ENCODE results near the gene ARPC4. TPM values are rescaled to one million over a fixed set of nuclear protein-coding genes. Genes with fewer than 3 reads are reported as not detected.

The ARPC4 gene
- total RNA-seq, 2 experiments from 2014 or later: 299 to 300 TPM

DNA sequence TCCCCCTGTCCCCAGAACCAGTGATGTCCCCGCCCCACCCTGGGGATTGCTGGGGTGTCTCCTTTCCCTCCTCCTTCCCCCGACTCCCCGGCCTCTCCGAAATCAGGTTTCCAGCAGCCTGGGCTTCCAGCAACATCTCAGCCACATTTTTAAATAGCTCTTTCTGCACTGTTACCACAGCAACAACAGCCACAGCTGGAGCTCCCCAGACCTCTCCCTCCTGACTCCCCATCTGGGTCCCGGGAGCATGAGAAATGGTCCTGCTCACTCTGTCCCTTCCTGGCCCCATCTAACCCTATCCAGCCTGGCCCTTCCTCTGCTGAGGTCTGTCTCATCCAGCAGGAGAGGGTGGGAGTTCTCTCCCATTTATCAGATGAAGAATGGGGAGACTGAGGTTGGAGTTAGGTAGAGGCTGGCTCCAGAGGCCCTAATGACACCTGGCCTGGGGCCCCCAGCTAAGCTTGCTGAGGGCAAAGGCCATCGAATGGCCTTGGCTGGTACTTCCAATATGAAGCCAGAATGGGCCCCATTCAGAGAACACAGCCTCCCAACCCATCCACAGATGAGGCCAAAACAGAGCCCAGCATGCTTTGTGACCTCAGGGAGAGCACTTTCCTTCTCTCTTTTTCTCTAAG, 24.6 kb upstream of the ARPC4 start:
- CTCF ChIA-PET: interaction anchor here (1.4 to 2.6 kb wide), 3 partner anchors 10 to 14 kb away, joined by 3 to 7 read pairs (median 4); no protein-coding TSS in a partner anchor

DNA sequence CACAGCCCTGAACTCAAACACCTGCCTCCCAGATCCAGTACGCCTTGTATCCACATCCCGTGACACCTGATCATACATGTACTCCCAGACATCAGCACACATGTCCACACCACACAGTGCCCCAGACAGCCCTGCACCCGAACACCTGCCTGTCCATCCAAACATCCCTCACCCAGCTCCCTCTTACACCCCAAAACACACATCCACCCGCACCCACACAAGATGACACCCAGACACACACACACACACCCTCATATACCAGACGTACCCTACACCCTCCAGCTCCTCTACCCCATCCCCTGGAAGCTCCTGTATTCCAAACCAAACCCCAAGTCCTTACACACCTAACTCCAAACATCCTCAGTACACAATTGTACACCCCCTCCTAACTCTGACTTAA, 23.9 kb upstream of the ARPC4 start:
- POLR2A ChIA-PET: interaction anchor here (0.5 kb wide), 1 partner anchor 400 kb away, joined by 4 read pairs; no protein-coding TSS in a partner anchor
- CTCF ChIA-PET: interaction anchor here (1.4 to 2.6 kb wide), 4 partner anchors 9 to 19 kb away, joined by 3 to 7 read pairs (median 4); partner anchors contain the start of gene OGG1

More for the DNA sequence above, 24.6 kb upstream of the ARPC4 start:
- POLR2A ChIA-PET: no interaction called here

DNA sequence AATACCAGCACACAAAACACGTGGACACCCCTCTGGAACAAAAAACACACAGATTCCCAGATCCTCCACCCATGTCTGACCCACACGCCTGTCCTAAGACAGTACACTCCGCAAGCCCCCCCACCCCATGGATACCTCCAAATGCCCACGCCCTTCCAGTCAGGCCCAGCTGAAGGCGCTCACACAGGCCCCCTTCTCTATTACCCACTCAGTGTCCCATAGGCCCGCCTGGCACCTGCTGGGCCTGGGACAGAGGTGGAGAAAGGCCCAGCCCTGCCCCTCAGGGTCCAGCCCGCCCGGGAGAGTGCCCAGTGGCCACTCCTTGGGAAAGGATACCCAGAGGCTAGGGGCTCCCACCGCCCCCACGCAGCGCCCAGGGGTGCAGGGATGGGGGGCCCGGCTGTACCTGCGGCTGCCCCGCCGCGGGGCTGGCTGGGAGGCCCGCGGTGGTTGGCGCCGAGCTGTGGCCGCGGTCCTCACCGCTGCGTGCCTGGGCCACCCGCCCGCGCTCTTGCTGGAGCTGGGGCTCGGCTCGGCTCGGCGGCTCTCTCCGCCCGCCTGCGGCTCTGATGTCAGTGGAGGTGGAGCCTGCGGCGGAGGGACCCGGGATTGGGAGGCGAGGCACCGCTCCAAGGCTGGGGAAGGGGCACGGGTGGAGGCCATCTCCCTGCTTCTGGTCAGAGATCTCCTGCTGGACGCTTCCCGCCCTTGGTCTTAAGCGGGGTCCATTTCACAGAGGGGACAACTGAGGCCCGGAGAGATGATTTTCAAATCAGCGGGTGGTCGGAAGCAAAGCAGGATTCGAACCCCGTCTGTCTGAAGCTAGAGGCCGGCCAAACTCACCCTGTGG, 23.2 kb upstream of the ARPC4 start, which contains the start of gene CAMK1:
Gene CAMK1, minus strand, starts transcription at position 522 of the 850 bp plus-strand sequence. CDS start 2,198 bp downstream, outside the sequence.
- ChIA-PET CTCF (interaction anchor here (1.4 to 2.6 kb wide), 4 partner anchors 9 to 19 kb away, joined by 3 to 7 read pairs (median 4); partner anchors contain the start of gene OGG1), POLR2A (interaction anchor here (0.7 to 1.3 kb wide), 4 partner anchors 20 to 435 kb away, joined by 3 to 7 read pairs (median 4); partner anchors contain the start of genes OGG1 and TTLL3)

DNA sequence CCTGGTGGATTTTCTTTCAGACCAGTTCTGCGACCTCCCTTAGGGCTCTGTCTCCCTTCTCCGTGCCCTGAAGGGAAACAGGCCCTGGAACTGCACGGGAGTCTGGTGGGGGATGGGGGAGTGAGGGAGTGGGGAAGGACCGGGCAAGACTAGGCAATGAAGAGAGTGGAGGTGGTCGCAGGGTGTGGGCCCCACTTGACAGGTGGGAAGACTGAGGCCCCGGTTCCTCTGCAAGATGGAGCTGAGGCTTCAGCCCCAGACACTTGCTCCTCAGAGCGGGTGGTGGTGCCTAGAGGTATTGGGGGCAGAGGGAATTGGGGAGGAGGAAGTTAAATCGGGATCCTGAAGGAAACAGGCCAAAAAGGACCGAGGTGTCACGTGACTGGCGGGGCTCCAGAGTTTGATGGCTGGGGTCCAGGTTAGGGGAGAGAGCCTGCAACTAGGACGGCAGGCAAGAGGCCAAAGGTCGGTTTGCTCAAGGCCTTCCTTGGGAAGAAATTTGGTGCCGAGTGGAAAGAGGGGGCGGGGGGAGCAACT, 22.5 kb upstream of the ARPC4 start:
- CTCF ChIA-PET: interaction anchor here (1.4 to 2.6 kb wide), 3 partner anchors 8 to 20 kb away, joined by 4 to 7 read pairs (median 4); partner anchors contain the start of gene OGG1
- POLR2A ChIA-PET: interaction anchor here (0.6 to 1.3 kb wide), 4 partner anchors 20 to 163 kb away, joined by 3 to 6 read pairs (median 3); partner anchors contain the start of genes OGG1 and TTLL3

DNA sequence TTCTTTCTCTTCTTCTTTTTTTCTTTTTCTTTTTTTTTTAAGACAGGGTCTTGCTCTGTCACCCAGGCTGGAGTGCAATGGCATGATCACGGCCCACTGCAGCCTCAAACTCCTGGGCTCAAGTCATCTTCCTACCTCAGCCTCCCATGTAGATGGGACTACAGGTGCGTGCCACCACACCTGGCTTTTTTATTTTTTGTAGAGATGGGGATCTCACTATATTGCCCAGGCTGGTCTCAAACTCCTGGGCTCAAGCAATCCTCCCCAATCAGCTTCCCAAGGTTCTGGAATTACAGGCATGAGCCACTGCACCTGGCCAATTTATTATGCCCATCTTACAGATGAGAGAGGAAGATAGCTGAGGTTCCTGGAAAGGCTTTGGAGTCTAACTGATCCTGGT, 21.9 kb upstream of the ARPC4 start:
- ChIA-PET POLR2A (interaction anchor here (0.6 kb wide), 1 partner anchor 31 kb away, joined by 3 read pairs; no protein-coding TSS in a partner anchor), CTCF (interaction anchor here (0.6 to 2.6 kb wide), 2 partner anchors 9 to 54 kb away, joined by 3 to 7 read pairs; no protein-coding TSS in a partner anchor)

DNA sequence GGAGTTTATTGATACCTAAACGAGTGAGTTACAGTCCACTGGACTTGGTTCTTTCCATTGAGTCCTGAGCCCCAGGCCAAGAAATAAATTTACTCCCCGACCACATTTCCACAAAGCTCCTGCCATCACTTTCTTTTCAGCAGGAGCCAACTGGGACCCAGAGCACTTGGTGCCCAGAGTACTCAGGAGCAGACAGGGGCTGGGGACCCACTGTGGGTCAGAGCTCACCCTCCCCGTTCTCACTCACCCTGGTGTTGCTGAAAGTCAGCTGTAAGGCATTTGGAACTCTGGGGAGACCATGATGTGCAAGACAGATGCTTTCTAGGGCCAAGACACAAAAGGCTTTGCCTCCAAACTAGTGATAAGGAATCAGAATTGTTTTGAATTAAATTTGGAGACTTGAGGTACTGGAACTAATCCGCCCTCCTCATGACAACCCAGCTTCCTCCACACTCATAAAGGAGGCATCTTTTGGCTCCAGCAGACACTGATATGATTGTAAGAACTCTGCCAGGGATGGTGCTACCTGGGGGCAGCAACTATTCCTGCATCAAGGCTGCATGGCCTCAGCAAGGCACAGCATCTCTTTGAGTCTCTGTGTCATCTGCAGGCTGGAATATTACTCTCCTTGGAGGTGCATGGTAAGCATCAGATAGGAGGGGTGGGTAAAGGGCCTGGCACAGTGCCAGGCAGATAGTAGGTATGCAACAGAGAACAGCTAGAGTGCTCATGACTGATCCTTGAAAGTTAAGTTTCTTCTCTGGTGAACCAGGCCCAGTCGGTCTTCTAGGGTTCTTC, 15.8 kb upstream of the ARPC4 start:
- ChIA-PET CTCF (interaction anchor here (0.6 to 2.0 kb wide), 7 partner anchors 11 to 488 kb away, joined by 3 to 7 read pairs (median 4); partner anchors contain the start of genes ARPC4 and OGG1), POLR2A (interaction anchor here (1.2 to 2.9 kb wide), 2 partner anchors 15 to 40 kb away, joined by 3 to 19 read pairs; partner anchors contain the start of genes ARPC4 and TADA3)

DNA sequence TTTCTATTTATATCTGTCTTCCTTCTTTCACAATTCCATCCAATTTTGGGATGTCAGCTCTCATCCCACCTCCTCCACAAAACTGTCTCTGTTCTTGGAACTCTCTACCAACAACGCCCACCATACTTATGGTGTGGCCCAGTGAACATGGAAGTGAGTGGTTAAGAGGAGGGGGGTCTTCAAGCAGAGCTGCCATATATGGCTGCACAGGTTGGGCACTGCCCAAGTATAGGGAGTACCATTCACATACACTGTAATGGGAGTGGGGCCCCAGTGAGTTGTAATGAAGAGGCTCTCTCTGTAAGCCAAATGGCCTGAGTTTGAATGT, 15.2 kb upstream of the ARPC4 start:
- CTCF ChIA-PET: interaction anchor here (0.6 to 2.0 kb wide), 6 partner anchors 12 to 31 kb away, joined by 3 to 7 read pairs (median 4); partner anchors contain the start of genes ARPC4 and OGG1
- POLR2A ChIA-PET: interaction anchor here (0.6 to 2.9 kb wide), 3 partner anchors 15 to 41 kb away, joined by 3 to 19 read pairs (median 3); partner anchors contain the start of genes ARPC4 and TADA3

DNA sequence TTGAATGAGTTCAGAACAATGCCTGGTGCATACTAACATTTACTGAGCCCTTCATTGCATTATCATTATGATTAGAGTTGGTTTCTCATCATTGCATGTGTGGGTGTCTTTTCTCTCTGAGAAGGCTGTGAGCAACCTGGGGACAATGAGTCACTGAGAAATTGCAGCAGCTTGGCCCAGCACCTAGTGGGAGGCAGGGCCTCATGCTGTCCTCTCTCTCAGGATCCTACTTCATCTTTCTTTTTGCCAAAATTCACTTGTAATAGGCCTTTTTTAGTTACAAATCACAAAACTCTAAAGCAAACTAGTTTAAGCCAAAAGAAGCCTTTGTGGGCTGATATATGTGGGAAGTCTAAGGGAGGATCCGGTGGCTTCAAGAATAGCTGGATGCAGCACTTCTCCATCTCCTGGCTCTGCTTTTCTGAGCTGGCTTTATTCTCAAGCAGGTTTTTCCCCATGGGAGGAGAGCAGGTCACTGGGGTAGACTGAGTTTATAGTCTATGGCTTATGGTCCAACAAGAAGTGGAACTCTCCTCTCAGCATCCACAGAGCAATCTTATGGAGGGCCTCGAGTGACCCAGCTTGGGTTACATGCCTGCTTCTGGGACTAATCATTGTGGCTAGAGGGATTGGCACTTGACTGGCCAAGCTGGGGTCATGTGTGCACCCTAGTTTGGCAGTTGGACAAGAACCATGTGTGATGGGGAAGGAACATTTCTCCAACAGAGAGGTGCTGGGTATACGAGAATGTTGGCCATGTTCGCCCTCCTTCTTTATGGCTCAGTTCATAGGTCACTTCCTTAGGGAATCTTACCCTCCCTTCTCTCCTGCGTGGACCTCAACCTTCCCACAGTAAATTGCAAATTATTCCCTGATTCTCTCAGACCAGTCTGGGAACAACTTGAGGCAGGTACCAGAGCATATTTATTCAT, 14.5 kb upstream of the ARPC4 start:
- POLR2A ChIA-PET: interaction anchor here (0.5 to 2.9 kb wide), 6 partner anchors 14 to 470 kb away, joined by 3 to 19 read pairs (median 3); partner anchors contain the start of genes ARPC4, TADA3 and TATDN2
- CTCF ChIA-PET: interaction anchor here (0.9 to 2.0 kb wide), 6 partner anchors 9 to 28 kb away, joined by 3 to 7 read pairs (median 4); partner anchors contain the start of genes ARPC4, CAMK1 and OGG1

DNA sequence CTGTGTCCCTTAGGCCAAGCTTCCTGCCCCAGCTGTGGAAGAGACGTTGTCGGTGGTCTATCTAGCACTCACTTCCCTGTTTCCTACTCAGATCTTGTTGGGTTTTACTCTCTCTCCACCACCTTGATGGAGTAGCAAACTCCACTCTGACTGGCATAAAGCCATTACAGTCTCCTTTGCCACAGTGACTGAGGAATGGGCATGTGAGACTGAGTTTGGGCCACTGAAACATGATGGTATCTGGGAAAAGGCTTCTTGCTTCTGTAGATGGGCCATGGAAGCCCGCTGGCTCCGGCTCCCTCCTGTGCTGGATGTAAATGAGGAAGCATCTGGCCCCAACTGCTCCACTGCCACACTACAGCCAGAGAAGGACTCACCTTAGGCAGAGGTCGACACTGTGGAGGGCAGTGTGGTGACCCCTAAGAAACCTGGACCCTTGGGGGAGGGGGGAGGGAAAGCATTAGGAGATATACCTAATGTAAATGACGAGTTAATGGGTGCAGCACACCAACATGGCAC, 13.7 kb upstream of the ARPC4 start:
- ChIA-PET POLR2A (interaction anchor here (1.6 to 2.9 kb wide), 3 partner anchors 13 to 29 kb away, joined by 3 to 19 read pairs (median 6); partner anchors contain the start of genes ARPC4, OGG1 and TADA3), CTCF (interaction anchor here (1.1 to 2.2 kb wide), 3 partner anchors 10 to 11 kb away, joined by 4 to 7 read pairs (median 6); partner anchors contain the start of gene CAMK1)

DNA sequence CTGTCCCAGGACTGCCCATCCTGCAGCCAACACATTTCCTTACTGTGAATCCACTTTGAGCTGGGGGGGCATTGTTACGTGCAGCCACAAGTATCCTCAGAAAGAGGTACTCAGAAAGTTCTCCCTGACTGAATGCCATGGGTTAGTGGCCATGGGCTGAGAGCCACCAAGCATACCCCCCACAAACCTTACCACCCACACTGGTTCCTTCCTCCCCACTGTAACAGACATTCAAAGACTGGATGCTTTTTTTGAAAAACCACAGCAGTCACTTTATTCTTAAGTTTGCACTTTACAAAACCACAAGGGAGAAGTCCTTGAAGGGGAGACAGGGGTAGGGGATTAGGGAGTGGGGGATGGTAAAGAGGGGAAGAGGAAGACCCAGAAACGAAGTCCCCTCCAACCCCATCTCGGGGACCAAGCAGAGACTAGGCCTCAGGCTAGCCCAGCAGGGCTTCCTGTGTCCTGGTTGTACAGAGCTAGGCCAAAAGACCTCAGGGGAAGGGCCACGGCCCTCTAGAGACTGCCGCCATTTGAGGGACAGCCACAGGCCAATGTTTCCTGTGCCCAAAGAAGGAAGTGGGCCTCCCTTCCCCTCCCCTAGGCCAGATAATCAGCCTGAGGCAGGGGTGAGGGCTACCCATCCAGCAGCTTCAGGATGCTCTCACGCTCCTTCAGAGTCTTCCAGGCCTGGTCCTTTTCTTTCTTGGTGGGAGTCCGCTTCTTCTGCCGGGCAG, 13.0 kb upstream of the ARPC4 start:
- POLR2A ChIA-PET: interaction anchor here (1.3 to 1.9 kb wide), 3 partner anchors 11 to 30 kb away, joined by 5 to 6 read pairs (median 6); partner anchors contain the start of genes ARPC4 and OGG1
- CTCF ChIA-PET: interaction anchor here (1.1 to 2.6 kb wide), 3 partner anchors 10 to 13 kb away, joined by 3 to 11 read pairs (median 7); partner anchors contain the start of genes ARPC4, CAMK1 and TADA3

DNA sequence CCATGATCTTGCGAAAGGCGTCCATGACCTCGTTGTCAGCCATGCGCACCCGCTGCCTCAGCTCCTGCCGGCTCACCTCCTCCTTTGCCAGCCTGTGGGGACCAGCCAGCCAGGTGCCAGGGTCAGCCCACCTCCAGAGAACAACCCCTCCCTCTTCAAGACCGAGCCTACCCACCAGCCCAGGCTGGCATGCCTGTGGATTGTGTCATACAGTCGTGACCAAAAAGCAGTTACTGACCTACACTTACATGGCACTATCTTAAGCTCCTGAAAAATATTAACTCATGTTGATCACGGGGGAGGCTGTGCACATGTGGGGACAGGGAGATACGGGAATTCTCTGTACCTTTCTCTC, 12.4 kb upstream of the ARPC4 start:
- POLR2A ChIA-PET: interaction anchor here (0.7 to 1.9 kb wide), 4 partner anchors 11 to 44 kb away, joined by 3 to 6 read pairs (median 6); partner anchors contain the start of genes ARPC4 and OGG1
- CTCF ChIA-PET: interaction anchor here (1.1 to 2.6 kb wide), 3 partner anchors 11 to 13 kb away, joined by 3 to 11 read pairs (median 7); partner anchors contain the start of genes ARPC4, CAMK1 and TADA3

DNA sequence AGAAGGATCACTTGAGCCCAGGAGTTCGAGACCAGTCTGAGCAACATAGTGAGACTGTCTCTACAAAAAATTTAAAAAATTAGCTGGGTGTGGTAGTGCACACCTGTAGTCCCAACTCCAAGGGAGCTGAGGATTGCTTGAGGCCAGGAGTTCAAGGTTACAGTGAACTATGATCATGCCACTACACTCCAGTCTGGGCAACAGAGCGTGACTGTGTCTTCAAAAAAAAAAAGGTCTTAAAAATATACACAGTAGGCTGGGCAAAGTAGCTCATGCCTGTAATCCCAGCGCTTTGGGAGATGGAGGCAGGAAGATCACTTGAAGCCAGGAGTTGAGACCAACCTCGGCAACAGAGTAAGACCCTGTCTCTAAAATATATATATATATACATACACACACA, 12.0 kb upstream of the ARPC4 start:
- POLR2A ChIA-PET: interaction anchor here (0.7 to 1.9 kb wide), 6 partner anchors 10 to 152 kb away, joined by 3 to 17 read pairs (median 6); partner anchors contain the start of genes ARPC4, CRELD1, OGG1 and TADA3

DNA sequence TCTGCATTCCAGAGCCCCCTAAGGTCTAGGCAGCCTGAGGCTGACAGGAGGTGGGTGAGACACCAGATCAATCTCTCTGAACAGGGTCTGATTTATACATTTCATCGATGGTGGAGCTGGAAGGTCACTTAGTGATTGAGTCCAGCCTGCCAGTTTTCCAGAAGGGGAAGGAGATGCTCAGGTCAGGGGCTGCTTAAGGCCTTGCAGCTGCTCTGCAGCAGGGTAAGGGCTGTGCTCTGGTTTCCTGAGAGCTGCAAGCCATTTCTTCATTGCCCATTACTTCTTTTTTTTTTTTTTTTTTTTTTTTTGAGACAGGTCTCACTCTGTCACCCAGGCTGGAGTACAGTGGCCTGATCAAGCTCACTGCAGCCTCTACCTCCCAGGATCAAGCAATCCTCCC, 11.3 kb upstream of the ARPC4 start:
- ChIA-PET POLR2A (interaction anchor here (1.3 to 1.7 kb wide), 2 partner anchors 11 to 152 kb away, joined by 5 to 17 read pairs; partner anchors contain the start of genes ARPC4, CRELD1 and TADA3), CTCF (interaction anchor here (1.1 to 2.6 kb wide), 3 partner anchors 11 to 121 kb away, joined by 3 to 11 read pairs (median 3); partner anchors contain the start of genes ARPC4, IL17RE and TADA3)

More for the DNA sequence above, 12.0 kb upstream of the ARPC4 start:
- CTCF ChIA-PET: interaction anchor here (2.2 to 2.6 kb wide), 2 partner anchors 11 to 12 kb away, joined by 7 to 11 read pairs; partner anchors contain the start of genes ARPC4, CAMK1 and TADA3

DNA sequence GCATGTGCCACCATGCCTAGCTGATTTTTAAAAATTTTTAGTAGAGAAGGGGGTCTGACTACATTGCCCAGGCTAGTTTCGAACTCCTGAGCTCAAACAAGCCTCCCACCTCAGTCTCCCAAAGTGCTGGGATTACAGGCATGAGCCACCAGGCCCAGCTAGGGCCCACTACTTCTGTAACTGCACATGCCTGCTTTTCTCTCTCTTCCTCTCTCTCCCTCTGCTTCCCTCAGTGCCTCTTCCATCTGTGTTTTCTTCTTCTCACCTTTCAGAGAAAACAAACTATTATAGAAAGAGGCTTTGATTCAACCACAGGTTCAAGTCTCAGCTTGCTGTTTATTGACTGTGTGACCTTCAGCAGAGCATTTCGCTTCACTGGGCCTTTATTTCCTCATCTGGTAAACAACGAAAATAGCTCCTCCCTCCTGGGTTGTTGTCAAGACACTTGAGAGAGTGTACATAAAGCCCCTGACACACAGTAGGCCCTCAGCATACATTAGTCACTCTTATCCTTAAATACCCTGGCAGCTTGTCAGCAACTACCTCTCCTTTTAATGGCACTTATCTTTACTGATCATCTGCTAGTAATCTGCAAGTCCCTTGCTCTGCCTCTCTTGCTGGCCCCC, 10.8 kb upstream of the ARPC4 start:
- ChIA-PET POLR2A (interaction anchor here (1.3 to 1.7 kb wide), 2 partner anchors 11 to 151 kb away, joined by 5 to 17 read pairs; partner anchors contain the start of genes ARPC4, CRELD1 and TADA3), CTCF (interaction anchor here (0.5 to 2.6 kb wide), 5 partner anchors 11 to 120 kb away, joined by 3 to 11 read pairs (median 3); partner anchors contain the start of genes ARPC4, CIDEC, IL17RE and TADA3)
